ENCODE data around the gene BPIFB3. TPM values are rescaled to one million over a fixed set of nuclear protein-coding genes. Genes with fewer than 3 reads are reported as not detected.

BPIFB3 gene
- total RNA-seq, 2 donors from 2014 or later = not detected

GRCh38 chr20:33006776-33007375, 46.8 kb upstream of the BPIFB3 start:
- ATAC-seq (no peak), DNase-seq (no peak)
- Histone ChIP-seq H3K27me3 (no peaks in the 10 kb centered on the region), H3K9me3 (no peaks in the 10 kb centered on the region), H3K4me3 (no peak overlapping the region), H3K27ac (no peak overlapping the region), H3K4me1 (no peaks in the 10 kb centered on the region), H3K36me3 (replicated peaks in 1 of 2; ENCODE audit: insufficient read depth in 1 of 2, low read depth in 2 of 2) (no peaks in the 10 kb centered on the region)
- TF ChIP-seq POLR2A (IDR thresholded peaks at IDR 0.05) = no peak
- TF ChIP-seq CTCF (IDR thresholded peaks at IDR 0.05) = no peak
- intact Hi-C loops (cut with DNase I) = no loop called here
- WGBS, 2 donors = 73 to 86% methylated on average over 8 of the region's 8 CpGs

GRCh38 chr20:33007376-33008335, 46.0 kb upstream of the BPIFB3 start, which contains the start of gene BPIFB2:
TSS of gene BPIFB2 (plus strand) at chr20:33007704. CDS start at chr20:33008575, 871 bp downstream.
- Histone ChIP-seq H3K4me1 (no peaks in the 10 kb centered on the region), H3K9me3 (no peaks in the 10 kb centered on the region), H3K36me3 (replicated peaks in 1 of 2; ENCODE audit: insufficient read depth in 1 of 2, low read depth in 2 of 2) (no peaks in the 10 kb centered on the region), H3K4me3 (no peak within 1 kb of the TSS), H3K27me3 (no peaks in the 10 kb centered on the region), H3K27ac (no peak within 1 kb of the TSS)
- no peak for TF ChIP-seq CTCF (IDR thresholded peaks at IDR 0.05)
- no peak for TF ChIP-seq POLR2A (IDR thresholded peaks at IDR 0.05)
- 92% methylated on average over 7 to 10 of the region's 11 CpGs for WGBS, 2 donors
- intact Hi-C loops (cut with DNase I) = no loop called here
- DNase-seq (no peak), ATAC-seq (no peak)

GRCh38 chr20:33008336-33009213, 45.1 kb upstream of the BPIFB3 start:
- DNase-seq (no peak), ATAC-seq (no peak)
- Histone ChIP-seq H3K4me1 (no peaks in the 10 kb centered on the region), H3K27me3 (no peaks in the 10 kb centered on the region), H3K27ac (no peak overlapping the region), H3K9me3 (no peaks in the 10 kb centered on the region), H3K4me3 (no peak overlapping the region), H3K36me3 (replicated peaks in 1 of 2; ENCODE audit: insufficient read depth in 1 of 2, low read depth in 2 of 2) (no peaks in the 10 kb centered on the region)
- WGBS, 2 donors = 71 to 81% methylated on average over 8 to 22 of the region's 23 CpGs
- no peak for TF ChIP-seq POLR2A (IDR thresholded peaks at IDR 0.05)
- TF ChIP-seq CTCF (IDR thresholded peaks at IDR 0.05) = no peak
- intact Hi-C loops (cut with DNase I) = no loop called here

GRCh38 chr20:33009214-33010132, 44.2 kb upstream of the BPIFB3 start:
- intact Hi-C loops (cut with DNase I) = no loop called here
- WGBS, 2 donors = 34 to 41% methylated on average over 10 to 19 of the region's 19 CpGs
- H3K4me3 ChIP-seq = no peak overlapping the region
- DNase-seq = peak in 1 of 4 donors; percentile 10
- H3K36me3 ChIP-seq (replicated peaks in 1 of 2; ENCODE audit: insufficient read depth in 1 of 2, low read depth in 2 of 2) = no peaks in the 10 kb centered on the region
- H3K9me3 ChIP-seq = no peaks in the 10 kb centered on the region
- no peaks in the 10 kb centered on the region for H3K4me1 ChIP-seq
- no peaks in the 10 kb centered on the region for H3K27me3 ChIP-seq
- no peak for TF ChIP-seq POLR2A (IDR thresholded peaks at IDR 0.05)
- TF ChIP-seq CTCF (IDR thresholded peaks at IDR 0.05) = no peak
- H3K27ac ChIP-seq = no peak overlapping the region
- peak; percentile 33 for ATAC-seq
